Ishikawa (cell line): ENCODE measurements around the gene KCNE2.

ENCODE experiments used
- MAX ChIP-seq: IDR thresholded peaks from 2 replicates; pipeline ENCODE4 v1.6.1; 2012
- USF1 ChIP-seq: IDR thresholded peaks from 2 replicates; pipeline ENCODE4 v1.6.1; 2012

- TF ChIP-seq MAX (no peak), USF1 (no peak)
Measured at GRCh38 chr21:34336245-34336644, 27.6 kb upstream of the KCNE2 start.
